RKO (cell line): ENCODE measurements around the gene LCOR.

ENCODE experiments used
- DNase-seq: peaks from one replicate; pipeline ENCODE4 v3.0.0-alpha.2; 2016; ENCODE audit warnings: low spot score

LCOR gene

GRCh38 chr10:96890172-96890513 lies 58.0 kb downstream of the LCOR start:
- no peak for DNase-seq

GRCh38 chr10:96890580-96890979 lies 58.5 kb downstream of the LCOR start:
- no peak for DNase-seq

- DNase-seq, result no peak
Observed at GRCh38 chr10:96891840-96892239, 59.7 kb downstream of the LCOR start.

GRCh38 chr10:96895662-96896424 lies 63.7 kb downstream of the LCOR start:
- DNase-seq, result no peak

- no peak for DNase-seq
Observed at GRCh38 chr10:96896884-96897589, 64.9 kb downstream of the LCOR start.

- no peak for DNase-seq
Observed at GRCh38 chr10:96902117-96902516, 70.0 kb downstream of the LCOR start.

- DNase-seq, result no peak
Observed at GRCh38 chr10:96902731-96903358, 70.7 kb downstream of the LCOR start.

GRCh38 chr10:96904648-96905047 lies 72.5 kb downstream of the LCOR start:
- DNase-seq, result no peak

GRCh38 chr10:96906864-96907263 lies 74.8 kb downstream of the LCOR start:
- no peak for DNase-seq

- DNase-seq, result peak; percentile 54
Observed at GRCh38 chr10:96910488-96911395, 78.6 kb downstream of the LCOR start.

- no peak for DNase-seq
Observed at GRCh38 chr10:96912405-96912804, 80.3 kb downstream of the LCOR start.

GRCh38 chr10:96913906-96914305 lies 81.8 kb downstream of the LCOR start:
- no peak for DNase-seq

GRCh38 chr10:96917628-96918027 lies 85.5 kb downstream of the LCOR start:
- no peak for DNase-seq

GRCh38 chr10:96918214-96919002 lies 86.3 kb downstream of the LCOR start:
- no peak for DNase-seq

- no peak for DNase-seq
Observed at GRCh38 chr10:96919785-96920430, 87.8 kb downstream of the LCOR start.

GRCh38 chr10:96921655-96922054 lies 89.6 kb downstream of the LCOR start:
- no peak for DNase-seq

GRCh38 chr10:96922978-96923948 lies 91.2 kb downstream of the LCOR start:
- DNase-seq, result no peak

- no peak for DNase-seq
Observed at GRCh38 chr10:96924861-96925260, 92.8 kb downstream of the LCOR start.

- no peak for DNase-seq
Observed at GRCh38 chr10:96930469-96930868, 98.4 kb downstream of the LCOR start.

- DNase-seq, result no peak
Observed at GRCh38 chr10:96935148-96935547, 103.0 kb downstream of the LCOR start.
